ENCODE data around the gene L3MBTL1.

L3MBTL1 gene

GRCh38 chr20:43508106-43508505 lies 609 bp downstream of the L3MBTL1 start:
- no peak for DNase-seq

GRCh38 chr20:43508604-43509040 lies 1.1 kb downstream of the L3MBTL1 start:
- DNase-seq, result no peak

- DNase-seq, result no peak
Observed at GRCh38 chr20:43511879-43512278, 4.4 kb downstream of the L3MBTL1 start.

GRCh38 chr20:43513372-43513930 lies 6.0 kb downstream of the L3MBTL1 start:
- no peak for DNase-seq

GRCh38 chr20:43513931-43514647 lies 6.6 kb downstream of the L3MBTL1 start:
- peak; percentile 98 for DNase-seq

GRCh38 chr20:43514648-43514999 lies 7.1 kb downstream of the L3MBTL1 start:
- DNase-seq, result no peak

- DNase-seq, result no peak
Observed at GRCh38 chr20:43515628-43516027, 8.1 kb downstream of the L3MBTL1 start.

GRCh38 chr20:43516251-43516824 lies 8.8 kb downstream of the L3MBTL1 start:
- DNase-seq, result no peak

GRCh38 chr20:43520074-43520630 lies 12.7 kb downstream of the L3MBTL1 start:
- DNase-seq, result no peak

- DNase-seq, result no peak
Observed at GRCh38 chr20:43525021-43525420, 17.5 kb downstream of the L3MBTL1 start.

GRCh38 chr20:43528258-43528875 lies 20.9 kb downstream of the L3MBTL1 start:
- no peak for DNase-seq

- no peak for DNase-seq
Observed at GRCh38 chr20:43529051-43529450, 21.6 kb downstream of the L3MBTL1 start.

GRCh38 chr20:43529457-43530153 lies 22.1 kb downstream of the L3MBTL1 start:
- DNase-seq, result no peak

- DNase-seq, result no peak
Observed at GRCh38 chr20:43530321-43531090, 23.0 kb downstream of the L3MBTL1 start.

- no peak for DNase-seq
Observed at GRCh38 chr20:43531091-43531443, 23.6 kb downstream of the L3MBTL1 start.

GRCh38 chr20:43532416-43533055 lies 25.0 kb downstream of the L3MBTL1 start:
- no peak for DNase-seq

GRCh38 chr20:43533060-43533459 lies 25.6 kb downstream of the L3MBTL1 start:
- no peak for DNase-seq

- DNase-seq, result no peak
Observed at GRCh38 chr20:43534016-43534415, 26.5 kb downstream of the L3MBTL1 start.

GRCh38 chr20:43534791-43535350 lies 27.4 kb downstream of the L3MBTL1 start:
- no peak for DNase-seq

GRCh38 chr20:43535370-43536004 lies 28.0 kb downstream of the L3MBTL1 start:
- DNase-seq, result no peak
